H1 (cell line): Measurements from ENCODE around the gene SGK1. TPM values are rescaled to one million over a fixed set of nuclear protein-coding genes. Genes with fewer than 3 reads are reported as not detected.
A peak's percentile ranks its signal among the peaks of the same experiment; 100 is the strongest.
"Not testable (repeated sequence)": the region's sequence is repeated elsewhere in the genome, so short reads cannot be mapped to it uniquely, and the experiment has no call there.

Experiments
- CTCF ChIA-PET: fragments of 300-600 bp; sonication (Branson Sonifier 250); formaldehyde crosslinking; loops from one replicate; lab custom pipeline; 2021; ENCODE audit not compliant: partially characterized antibody; lab: Charles Lee
- POLR2A ChIA-PET: fragments of 300-600 bp; sonication (Branson Sonifier 250); formaldehyde crosslinking; loops from one replicate; lab custom pipeline; 2021; ENCODE audit warnings: inconsistent platforms; ENCODE audit not compliant: partially characterized antibody; lab: Charles Lee
- DNase-seq, 2 experiments: peaks; one replicate each; pipeline versions ENCODE4 v3.0.0 to v3.0.0-alpha.2; 2010 to 2022; ENCODE audit warnings: low spot score in 2 of 2, low read depth in 1 of 2, mixed read lengths in 1 of 2
- FAIRE-seq: peaks from 2 replicates; lab custom pipeline; 2011; peaks lifted over from hg19 to GRCh38; lab: Jason Lieb, UNC
- H2AFZ ChIP-seq: 2 replicates; pipeline ENCODE4 v1.8.1; 2012; ENCODE audit warnings: low read length, inconsistent platforms
- H2AK5ac ChIP-seq: 2 replicates; pipeline ENCODE4 v1.6.1; 2013; ENCODE audit warnings: low read depth, low read length
- H2BK120ac ChIP-seq: replicated peaks from 2 replicates; pipeline ENCODE3; 2013; ENCODE audit warnings: low read depth, low read length, inconsistent platforms
- H2BK12ac ChIP-seq: 2 replicates; pipeline ENCODE4 v1.6.1; 2013; ENCODE audit warnings: low read depth, low read length
- H2BK15ac ChIP-seq: 2 replicates; pipeline ENCODE4 v1.6.1; 2013; ENCODE audit warnings: low read length
- H2BK20ac ChIP-seq: 2 replicates; pipeline ENCODE4 v1.6.1; 2013; ENCODE audit warnings: low read length
- H2BK5ac ChIP-seq: 2 replicates; pipeline ENCODE4 v1.6.1; 2013; ENCODE audit warnings: low read depth, low read length
- H3K14ac ChIP-seq: 2 replicates; pipeline ENCODE4 v1.6.1; 2013; ENCODE audit warnings: inconsistent platforms; ENCODE audit not compliant: insufficient read length
- H3K18ac ChIP-seq: 2 replicates; pipeline ENCODE4 v1.6.1; 2013; ENCODE audit warnings: low read length; ENCODE audit errors: extremely low read depth
- H3K23ac ChIP-seq: 2 replicates; pipeline ENCODE4 v1.6.1; 2013; ENCODE audit warnings: inconsistent platforms; ENCODE audit not compliant: insufficient read length
- H3K23me2 ChIP-seq: 2 replicates; pipeline ENCODE4 v1.6.1; 2013; ENCODE audit warnings: low read depth, low read length
- H3K27ac ChIP-seq: 2 replicates; pipeline ENCODE4 v1.6.1; 2011; ENCODE audit warnings: low read depth, low read length, inconsistent platforms
- H3K27me3 ChIP-seq, 4 experiments: replicated peaks in 1 of 4; 1 replicate in 1 of 4; 2 replicates in 3 of 4; pipeline versions ENCODE4 v1.6.1 to v1.8.1; 2011 to 2013; ENCODE audit warnings: low read length in 3 of 4, mild to moderate bottlenecking in 3 of 4, inconsistent platforms in 2 of 4, mixed read lengths in 2 of 4, moderate library complexity in 1 of 4; ENCODE audit not compliant: control insufficient read depth in 3 of 4, insufficient read depth in 3 of 4; ENCODE audit errors: extremely low read depth in 1 of 4
- H3K36me3 ChIP-seq, 4 experiments: 2 replicates each; pipeline versions ENCODE4 v1.6.1 to v1.8.1; 2011 to 2013; ENCODE audit warnings: mild to moderate bottlenecking in 4 of 4, low read length in 3 of 4, moderate library complexity in 2 of 4, control low read depth in 1 of 4, inconsistent platforms in 1 of 4; ENCODE audit not compliant: insufficient read depth in 4 of 4, control insufficient read depth in 2 of 4
- H3K4ac ChIP-seq: replicated peaks from 2 replicates; pipeline ENCODE3; 2013; ENCODE audit warnings: low read length, low read depth, mixed read lengths, inconsistent platforms; ENCODE audit not compliant: insufficient read length
- H3K4me1 ChIP-seq, 4 experiments: replicated peaks in 1 of 4; 1 replicate in 1 of 4; 2 replicates in 3 of 4; pipeline versions ENCODE4 v1.6.1 to v1.8.1; 2011 to 2013; ENCODE audit warnings: low read length in 3 of 4, inconsistent platforms in 2 of 4, mixed read lengths in 1 of 4; ENCODE audit not compliant: insufficient read depth in 4 of 4, control insufficient read depth in 3 of 4
- H3K4me2 ChIP-seq, 2 experiments: 2 replicates each; pipeline versions ENCODE4 v1.6.1 to v1.8.1; 2011 to 2013; ENCODE audit warnings: low read depth in 2 of 2, low read length in 2 of 2, control low read depth in 1 of 2, inconsistent platforms in 1 of 2, mild to moderate bottlenecking in 1 of 2; ENCODE audit not compliant: insufficient read depth in 1 of 2
- H3K4me3 ChIP-seq, 4 experiments: fragments of 200-600, 300-600 bp in 1 of 4; sonication (generic), shearing (Covaris generic), sonication (Bioruptor Twin) in 1 of 4; 2 replicates each; pipeline versions ENCODE4 v1.5.1 to v1.8.1; 2011 to 2016; ENCODE audit warnings: low read length in 4 of 4, low read depth in 3 of 4, control low read depth in 2 of 4, inconsistent platforms in 2 of 4, mild to moderate bottlenecking in 2 of 4, mixed read lengths in 1 of 4, moderate library complexity in 1 of 4; ENCODE audit not compliant: insufficient read depth in 2 of 4; ENCODE audit errors: extremely low read depth in 1 of 4
- H3K56ac ChIP-seq: replicated peaks from 2 replicates; pipeline ENCODE3; 2013; ENCODE audit warnings: low read depth, mild to moderate bottlenecking, mixed read lengths, low read length, inconsistent platforms; ENCODE audit not compliant: insufficient read length
- H3K79me1 ChIP-seq: 2 replicates; pipeline ENCODE4 v1.6.1; 2013; ENCODE audit warnings: low read depth, low read length, control low read depth
- H3K79me2 ChIP-seq, 2 experiments: 2 replicates each; pipeline versions ENCODE4 v1.6.1 to v1.8.1; 2012 to 2013; ENCODE audit warnings: low read length in 2 of 2, mild to moderate bottlenecking in 2 of 2, inconsistent platforms in 1 of 2; ENCODE audit not compliant: insufficient read depth in 2 of 2, control insufficient read depth in 1 of 2
- H3K9ac ChIP-seq, 4 experiments: replicated peaks in 1 of 4; 1 replicate in 1 of 4; 2 replicates in 3 of 4; pipeline versions ENCODE4 v1.6.1 to v1.8.1; 2011 to 2013; ENCODE audit warnings: low read depth in 3 of 4, low read length in 3 of 4, control low read depth in 2 of 4, mild to moderate bottlenecking in 2 of 4, moderate library complexity in 2 of 4, inconsistent platforms in 1 of 4; ENCODE audit errors: extremely low read depth in 1 of 4
- H3K9me3 ChIP-seq, 2 experiments: 2 replicates each; pipeline versions ENCODE4 v1.6.1 to v1.8.1; 2012 to 2013; ENCODE audit warnings: mild to moderate bottlenecking in 2 of 2, moderate library complexity in 2 of 2, control low read depth in 1 of 2, inconsistent platforms in 1 of 2, low read depth in 1 of 2, low read length in 1 of 2, mixed read lengths in 1 of 2; ENCODE audit not compliant: insufficient read depth in 2 of 2
- H4K20me1 ChIP-seq, 2 experiments: replicated peaks in 1 of 2; 2 replicates each; pipeline versions ENCODE3 to v1.8.1; 2011 to 2013; ENCODE audit warnings: inconsistent platforms in 2 of 2, low read length in 2 of 2, mild to moderate bottlenecking in 1 of 2; ENCODE audit not compliant: insufficient read depth in 2 of 2, control insufficient read depth in 1 of 2
- H4K5ac ChIP-seq: 2 replicates; pipeline ENCODE4 v1.6.1; 2013; ENCODE audit warnings: low read length, low read depth, mixed read lengths, inconsistent platforms; ENCODE audit not compliant: insufficient read length
- H4K8ac ChIP-seq: 2 replicates; pipeline ENCODE4 v1.8.0; 2013; ENCODE audit warnings: mild to moderate bottlenecking, moderate library complexity, low read length, inconsistent platforms; ENCODE audit not compliant: insufficient read depth; ENCODE audit errors: extremely low read depth
- H4K91ac ChIP-seq: replicated peaks from 2 replicates; pipeline ENCODE3; 2013; ENCODE audit warnings: low read length, mixed read lengths, inconsistent platforms; ENCODE audit not compliant: insufficient read length
- E2F6 ChIP-seq: IDR thresholded peaks from 2 replicates; pipeline ENCODE4 v1.6.1; 2012; ENCODE audit warnings: inconsistent platforms
- WGBS, 2 experiments: shearing (Covaris generic) in 1 of 2; methylation state at CpG; one replicate each; pipeline versions ENCODE4 v1.1.6 to v1.1.7; 2013 to 2015; ENCODE audit warnings: low lambda C conversion rate in 2 of 2, mixed read lengths in 2 of 2, inconsistent platforms in 1 of 2, low coverage in 1 of 2, missing lambda C conversion rate in 1 of 2; ENCODE audit not compliant: insufficient replicate concordance in 2 of 2, insufficient coverage in 1 of 2, insufficient read length in 1 of 2; ENCODE audit errors: extremely low coverage in 1 of 2, missing lambda C conversion rate in 1 of 2; 5-methylcytosine and 5-hydroxymethylcytosine counted together
- polyA plus RNA-seq, 7 experiments: library from polyadenylated mRNA; depleted of rRNA in 3 of 7; stranded (reverse) in 5 of 7; unstranded in 2 of 7; fragments of >200 nt in 5 of 7; fragments of 200-250 nt in 2 of 7; gene quantifications; 1 replicate in 5 of 7; 2 replicates in 1 of 7; 4 replicates in 1 of 7; pipeline versions ENCODE4 v1.2.1 to v1.2.3, GENCODE V29; 2011 to 2013; ENCODE audit warnings: missing spikeins in 2 of 7, mixed read lengths in 2 of 7
- total RNA-seq: library from RNA; stranded (reverse); fragmentation: NEBNext Ultra II Directional; extraction: Animal tissue kit (Norgen Biotek cat#: 25700); gene quantifications from 2 replicates; pipeline ENCODE4 v1.2.1, GENCODE V29; 2021

The SGK1 gene
- total and polyA plus RNA-seq, 2 of the 8 experiments (the other 6 are each of a cell fraction or from before 2014, with no cell fraction given), result 14.5 to 18.4 TPM

DNA sequence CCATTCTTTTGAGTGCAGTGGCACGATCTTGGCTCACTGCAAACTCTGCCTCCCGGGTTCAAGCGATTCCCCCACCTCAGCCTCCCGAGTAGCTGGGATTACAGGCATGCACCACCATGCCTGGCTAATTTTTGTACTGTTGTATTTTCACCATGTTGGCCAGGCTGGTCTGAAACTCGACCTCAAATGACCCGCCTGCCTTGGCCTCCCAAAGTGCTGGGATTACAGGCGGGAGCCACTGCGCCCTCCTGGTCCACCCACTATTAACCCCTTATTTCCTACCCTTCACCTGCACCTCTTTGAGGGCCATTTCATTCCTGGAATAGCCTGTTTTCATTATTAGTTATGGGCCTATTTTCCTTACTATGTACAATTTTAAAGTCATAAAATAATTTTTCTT lies 125.3 kb downstream of the SGK1 start:
- H3K27ac ChIP-seq, H2BK20ac ChIP-seq, H4K91ac ChIP-seq, POLR2A ChIA-PET, H3K23me2 ChIP-seq, H4K5ac ChIP-seq, H3K27me3 ChIP-seq, FAIRE-seq, H3K4me2 ChIP-seq, H2AFZ ChIP-seq, H3K4me3 ChIP-seq, H3K79me2 ChIP-seq, H3K9me3 ChIP-seq, H3K18ac ChIP-seq, H3K9ac ChIP-seq, H3K56ac ChIP-seq, H2AK5ac ChIP-seq, H2BK12ac ChIP-seq, DNase-seq, H2BK120ac ChIP-seq, H3K14ac ChIP-seq, H4K20me1 ChIP-seq, H3K4me1 ChIP-seq, H3K79me1 ChIP-seq, H3K4ac ChIP-seq, H3K23ac ChIP-seq, H2BK15ac ChIP-seq, H3K36me3 ChIP-seq, H4K8ac ChIP-seq, H2BK5ac ChIP-seq: not testable (repeated sequence)
- peak; percentile 36; the same call in 1 of the 2 replicates for TF ChIP-seq E2F6
- CTCF ChIA-PET, result interaction anchor here (1.3 to 3.9 kb wide), 3 partner anchors 14 to 449 kb away, joined by 5 to 16 read pairs (median 5); no protein-coding TSS in a partner anchor
- WGBS, 2 experiments, result 66% methylated on average over 7 of the region's 8 CpGs; no CpG with 5 or more reads in 1 of the 2 experiments
